ENCODE measurements around the gene PPP1R3G. TPM values are rescaled to one million over a fixed set of nuclear protein-coding genes. Genes with fewer than 3 reads are reported as not detected.

Gene PPP1R3G
- total and polyA plus RNA-seq, 2 of the 4 experiments (the other 2 are of a cell fraction), result 0.10 to 0.18 TPM

Other genes with a start within 250 kb of the PPP1R3G start
- gene RPP40, start 81.3 kb upstream of the PPP1R3G start, total RNA-seq (2012; rRNA removed), result 19.7 and 22.2 TPM in 2 replicates
- 6.6 and 8.1 TPM in 2 replicates for gene RPP40, start 81.3 kb upstream of the PPP1R3G start, polyA plus RNA-seq (2012; rRNA removed)
- gene LYRM4, start 175.6 kb downstream of the PPP1R3G start, total RNA-seq (2012; rRNA removed), result 11.5 and 16.1 TPM in 2 replicates
- 25.9 and 26.6 TPM in 2 replicates for gene LYRM4, start 175.6 kb downstream of the PPP1R3G start, polyA plus RNA-seq (2012; rRNA removed)
- gene FARS2, start 176.2 kb downstream of the PPP1R3G start, total RNA-seq (2012; rRNA removed), result 26.1 and 28.9 TPM in 2 replicates
- gene FARS2, start 176.2 kb downstream of the PPP1R3G start, polyA plus RNA-seq (2012; rRNA removed), result 10.7 and 12.1 TPM in 2 replicates

Data from IMR-90 (cell line).